ENCODE measurements around the gene FCF1.

Gene FCF1

GRCh38 chr14:74685921-74686678, 26.8 kb upstream of the FCF1 start:
- H3K4me1 Mint-ChIP-seq (ENCODE audit: low read depth) = peaks cover 19% of the 10 kb centered on the region
- H3K4me3 Mint-ChIP-seq = no peak overlapping the region
- DNase-seq = no peak
- H3K27ac Mint-ChIP-seq = no peak overlapping the region
- H3K9me3 Mint-ChIP-seq = no peaks in the 10 kb centered on the region
- peaks cover 85% of the 10 kb centered on the region for H3K36me3 Mint-ChIP-seq (ENCODE audit: low read depth)
- no peaks in the 10 kb centered on the region for H3K27me3 Mint-ChIP-seq

GRCh38 chr14:74691456-74691855, 21.5 kb upstream of the FCF1 start:
- H3K27ac Mint-ChIP-seq = no peak overlapping the region

GRCh38 chr14:74693191-74693590, 19.8 kb upstream of the FCF1 start:
- H3K27me3 Mint-ChIP-seq = no peaks in the 10 kb centered on the region
- no peak overlapping the region for H3K27ac Mint-ChIP-seq
- no peak overlapping the region for H3K4me3 Mint-ChIP-seq
- peaks cover 50% of the 10 kb centered on the region for H3K36me3 Mint-ChIP-seq (ENCODE audit: low read depth)
- DNase-seq = no peak
- peaks cover 14% of the 10 kb centered on the region for H3K4me1 Mint-ChIP-seq (ENCODE audit: low read depth)
- H3K9me3 Mint-ChIP-seq = no peaks in the 10 kb centered on the region

More at GRCh38 chr14:74691456-74691855, 21.5 kb upstream of the FCF1 start:
- H3K27me3 Mint-ChIP-seq = no peaks in the 10 kb centered on the region
- no peaks in the 10 kb centered on the region for H3K9me3 Mint-ChIP-seq
- H3K4me1 Mint-ChIP-seq (ENCODE audit: low read depth) = peaks cover 9% of the 10 kb centered on the region
- peaks cover 50% of the 10 kb centered on the region for H3K36me3 Mint-ChIP-seq (ENCODE audit: low read depth)
- no peak overlapping the region for H3K4me3 Mint-ChIP-seq
- no peak for DNase-seq

GRCh38 chr14:74695406-74695805, 17.5 kb upstream of the FCF1 start:
- Mint-ChIP-seq H3K27ac (peak overlapping the region; percentile 24), H3K27me3 (no peaks in the 10 kb centered on the region), H3K4me3 (no peak overlapping the region), H3K4me1 (ENCODE audit: low read depth) (peaks cover 23% of the 10 kb centered on the region), H3K9me3 (no peaks in the 10 kb centered on the region), H3K36me3 (ENCODE audit: low read depth) (peaks cover 47% of the 10 kb centered on the region)
- no peak for DNase-seq

GRCh38 chr14:74697011-74697410, 15.9 kb upstream of the FCF1 start:
- Mint-ChIP-seq H3K27me3 (no peaks in the 10 kb centered on the region), H3K36me3 (ENCODE audit: low read depth) (peaks cover 42% of the 10 kb centered on the region), H3K27ac (no peak overlapping the region), H3K4me1 (ENCODE audit: low read depth) (peaks cover 26% of the 10 kb centered on the region), H3K4me3 (no peak overlapping the region), H3K9me3 (no peaks in the 10 kb centered on the region)
- DNase-seq = no peak

GRCh38 chr14:74697543-74697942, 15.4 kb upstream of the FCF1 start:
- Mint-ChIP-seq H3K4me1 (ENCODE audit: low read depth) (peaks cover 26% of the 10 kb centered on the region), H3K9me3 (peaks cover under 1% of the 10 kb centered on the region), H3K27ac (no peak overlapping the region), H3K27me3 (no peaks in the 10 kb centered on the region), H3K36me3 (ENCODE audit: low read depth) (peaks cover 42% of the 10 kb centered on the region), H3K4me3 (no peak overlapping the region)
- no peak for DNase-seq

- H3K36me3 Mint-ChIP-seq (ENCODE audit: low read depth) = peaks cover 46% of the 10 kb centered on the region
- no peak for DNase-seq
- peaks cover 30% of the 10 kb centered on the region for H3K4me1 Mint-ChIP-seq (ENCODE audit: low read depth)
- no peak overlapping the region for H3K27ac Mint-ChIP-seq
- peaks cover 5% of the 10 kb centered on the region for H3K9me3 Mint-ChIP-seq
- H3K4me3 Mint-ChIP-seq = no peak overlapping the region
- H3K27me3 Mint-ChIP-seq = no peaks in the 10 kb centered on the region
Observed at GRCh38 chr14:74697976-74698375, 15.0 kb upstream of the FCF1 start.

GRCh38 chr14:74698465-74698864, 14.5 kb upstream of the FCF1 start:
- H3K36me3 Mint-ChIP-seq (ENCODE audit: low read depth) = peaks cover 50% of the 10 kb centered on the region
- no peak overlapping the region for H3K4me3 Mint-ChIP-seq
- H3K27me3 Mint-ChIP-seq = no peaks in the 10 kb centered on the region
- H3K9me3 Mint-ChIP-seq = peaks cover 6% of the 10 kb centered on the region
- H3K27ac Mint-ChIP-seq = no peak overlapping the region
- peaks cover 30% of the 10 kb centered on the region for H3K4me1 Mint-ChIP-seq (ENCODE audit: low read depth)
- DNase-seq = no peak

GRCh38 chr14:74702293-74702692, 10.7 kb upstream of the FCF1 start:
- Mint-ChIP-seq H3K27me3 (no peaks in the 10 kb centered on the region), H3K9me3 (peaks cover 6% of the 10 kb centered on the region), H3K4me3 (no peak overlapping the region), H3K4me1 (ENCODE audit: low read depth) (peaks cover 42% of the 10 kb centered on the region), H3K36me3 (ENCODE audit: low read depth) (peaks cover 51% of the 10 kb centered on the region), H3K27ac (no peak overlapping the region)
- no peak for DNase-seq

GRCh38 chr14:74703043-74703442, 9.9 kb upstream of the FCF1 start:
- H3K4me1 Mint-ChIP-seq (ENCODE audit: low read depth) = peaks cover 40% of the 10 kb centered on the region
- H3K4me3 Mint-ChIP-seq = no peak overlapping the region
- peaks cover 6% of the 10 kb centered on the region for H3K9me3 Mint-ChIP-seq
- peaks cover 45% of the 10 kb centered on the region for H3K36me3 Mint-ChIP-seq (ENCODE audit: low read depth)
- no peaks in the 10 kb centered on the region for H3K27me3 Mint-ChIP-seq
- no peak overlapping the region for H3K27ac Mint-ChIP-seq
- no peak for DNase-seq

GRCh38 chr14:74704656-74705055, 8.3 kb upstream of the FCF1 start:
- Mint-ChIP-seq H3K27me3 (no peaks in the 10 kb centered on the region), H3K27ac (no peak overlapping the region), H3K36me3 (ENCODE audit: low read depth) (peaks cover 38% of the 10 kb centered on the region), H3K4me1 (ENCODE audit: low read depth) (peaks cover 47% of the 10 kb centered on the region), H3K4me3 (no peak overlapping the region), H3K9me3 (peaks cover 6% of the 10 kb centered on the region)
- DNase-seq = no peak

- DNase-seq = no peak
- Mint-ChIP-seq H3K9me3 (peaks cover 6% of the 10 kb centered on the region), H3K27ac (no peak overlapping the region), H3K4me3 (no peak overlapping the region), H3K4me1 (ENCODE audit: low read depth) (peaks cover 53% of the 10 kb centered on the region), H3K27me3 (no peaks in the 10 kb centered on the region), H3K36me3 (ENCODE audit: low read depth) (peaks cover 31% of the 10 kb centered on the region)
Observed at GRCh38 chr14:74705613-74706500, 7.1 kb upstream of the FCF1 start.

GRCh38 chr14:74710480-74710879, 2.5 kb upstream of the FCF1 start:
- no peak for DNase-seq
- Mint-ChIP-seq H3K36me3 (ENCODE audit: low read depth) (peaks cover 30% of the 10 kb centered on the region), H3K4me1 (ENCODE audit: low read depth) (peaks cover 62% of the 10 kb centered on the region), H3K9me3 (no peaks in the 10 kb centered on the region), H3K27ac (no peak overlapping the region), H3K4me3 (peak overlapping the region; percentile 18), H3K27me3 (no peaks in the 10 kb centered on the region)

- Mint-ChIP-seq H3K27ac (no peak overlapping the region), H3K4me3 (peak overlapping the region; percentile 98), H3K36me3 (ENCODE audit: low read depth) (peaks cover 40% of the 10 kb centered on the region), H3K9me3 (no peaks in the 10 kb centered on the region), H3K27me3 (no peaks in the 10 kb centered on the region), H3K4me1 (ENCODE audit: low read depth) (peaks cover 59% of the 10 kb centered on the region)
- DNase-seq = no peak
Observed at GRCh38 chr14:74711651-74712050, 1.3 kb upstream of the FCF1 start.

- Mint-ChIP-seq H3K27me3 (no peaks in the 10 kb centered on the region), H3K4me1 (ENCODE audit: low read depth) (peaks cover 54% of the 10 kb centered on the region), H3K27ac (peak overlapping the region; percentile 97), H3K9me3 (no peaks in the 10 kb centered on the region), H3K36me3 (ENCODE audit: low read depth) (peaks cover 54% of the 10 kb centered on the region), H3K4me3 (peak overlapping the region; percentile 98)
- DNase-seq = no peak
Observed at GRCh38 chr14:74713395-74713735, 421 bp downstream of the FCF1 start.

Measured in activated T-cell treated with anti-CD3 and anti-CD28 coated beads, Interleukin-2, amount 50 U/mL, for 24 hours (primary cell).